ENCODE data around the gene CYFIP1. TPM values are rescaled to one million over a fixed set of nuclear protein-coding genes. Genes with fewer than 3 reads are reported as not detected.

The CYFIP1 gene
- polyA plus RNA-seq (2012; ENCODE audit: insufficient read length, low read depth) = 60.9 TPM

DNA sequence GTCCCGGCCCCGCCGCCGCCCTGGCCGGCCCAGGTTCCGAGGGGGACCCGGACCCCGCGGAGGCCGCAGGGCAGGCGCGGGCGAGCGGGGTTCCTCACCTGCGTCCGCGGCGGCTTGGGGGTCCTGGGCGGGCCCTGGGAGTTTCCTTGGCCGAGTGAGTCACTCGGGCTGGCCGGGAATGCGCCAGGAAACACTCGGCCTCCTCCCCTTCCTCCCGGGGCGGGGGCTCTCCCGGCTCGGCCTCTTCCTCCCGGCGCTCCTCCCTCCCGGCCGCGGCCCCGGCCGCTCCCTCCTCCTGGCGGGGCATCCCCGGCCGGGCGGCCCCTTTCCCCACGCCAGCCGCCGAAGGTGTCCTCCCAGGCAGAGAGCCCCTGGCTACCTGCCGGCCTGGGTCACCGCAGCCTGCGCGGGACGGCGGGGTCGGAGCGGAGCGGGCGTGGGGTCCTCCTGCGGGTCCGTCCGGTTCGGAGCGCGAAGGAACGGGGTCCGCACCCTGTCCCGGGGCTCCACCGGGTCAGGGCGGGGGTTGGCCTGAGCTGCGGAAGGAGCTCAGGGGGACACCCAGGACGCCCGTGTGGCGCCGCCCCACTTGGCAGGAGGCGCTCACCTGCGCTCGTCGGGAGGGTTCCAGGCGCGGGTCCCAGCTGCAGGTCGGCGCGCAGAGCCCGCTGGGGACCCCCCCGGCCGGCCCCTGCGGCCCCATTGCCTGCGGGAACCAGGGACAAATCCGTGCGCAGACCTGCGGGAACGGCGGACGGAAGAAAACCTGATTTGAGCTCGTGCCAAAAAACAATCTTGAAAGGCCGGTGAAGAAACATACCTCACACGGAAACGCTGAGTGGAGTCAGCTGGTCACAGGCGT is at the start of gene CYFIP1:
Gene CYFIP1, minus strand, starts transcription at position 180 of the 862 bp plus-strand sequence. CDS start 33,083 bp downstream, outside the sequence.
- peak; percentile 32 for TF ChIP-seq FOXP2 (optimal IDR thresholded peaks at IDR 0.05; ENCODE audit: borderline replicate concordance, extremely low read depth, extremely low read length, insufficient read depth)
- peak; percentile 55; the same call in 1 of the 2 replicates for TF ChIP-seq POLR2AphosphoS5 (IDR thresholded peaks at IDR 0.05; ENCODE audit: low read depth, low read length)
- TF ChIP-seq TAF1 (IDR thresholded peaks at IDR 0.05; ENCODE audit: borderline replicate concordance, insufficient read depth, low read length) = no peak
- TF ChIP-seq, protein P1, sequence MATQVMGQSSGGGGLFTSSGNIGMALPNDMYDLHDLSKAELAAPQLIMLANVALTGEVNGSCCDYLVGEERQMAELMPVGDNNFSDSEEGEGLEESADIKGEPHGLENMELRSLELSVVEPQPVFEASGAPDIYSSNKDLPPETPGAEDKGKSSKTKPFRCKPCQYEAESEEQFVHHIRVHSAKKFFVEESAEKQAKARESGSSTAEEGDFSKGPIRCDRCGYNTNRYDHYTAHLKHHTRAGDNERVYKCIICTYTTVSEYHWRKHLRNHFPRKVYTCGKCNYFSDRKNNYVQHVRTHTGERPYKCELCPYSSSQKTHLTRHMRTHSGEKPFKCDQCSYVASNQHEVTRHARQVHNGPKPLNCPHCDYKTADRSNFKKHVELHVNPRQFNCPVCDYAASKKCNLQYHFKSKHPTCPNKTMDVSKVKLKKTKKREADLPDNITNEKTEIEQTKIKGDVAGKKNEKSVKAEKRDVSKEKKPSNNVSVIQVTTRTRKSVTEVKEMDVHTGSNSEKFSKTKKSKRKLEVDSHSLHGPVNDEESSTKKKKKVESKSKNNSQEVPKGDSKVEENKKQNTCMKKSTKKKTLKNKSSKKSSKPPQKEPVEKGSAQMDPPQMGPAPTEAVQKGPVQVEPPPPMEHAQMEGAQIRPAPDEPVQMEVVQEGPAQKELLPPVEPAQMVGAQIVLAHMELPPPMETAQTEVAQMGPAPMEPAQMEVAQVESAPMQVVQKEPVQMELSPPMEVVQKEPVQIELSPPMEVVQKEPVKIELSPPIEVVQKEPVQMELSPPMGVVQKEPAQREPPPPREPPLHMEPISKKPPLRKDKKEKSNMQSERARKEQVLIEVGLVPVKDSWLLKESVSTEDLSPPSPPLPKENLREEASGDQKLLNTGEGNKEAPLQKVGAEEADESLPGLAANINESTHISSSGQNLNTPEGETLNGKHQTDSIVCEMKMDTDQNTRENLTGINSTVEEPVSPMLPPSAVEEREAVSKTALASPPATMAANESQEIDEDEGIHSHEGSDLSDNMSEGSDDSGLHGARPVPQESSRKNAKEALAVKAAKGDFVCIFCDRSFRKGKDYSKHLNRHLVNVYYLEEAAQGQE (IDR thresholded peaks at IDR 0.05; ENCODE audit: insufficient read depth in 1 of 2, low read depth in 2 of 2, low read length in 2 of 2) = no peak
- no peak for TF ChIP-seq SIN3A (IDR thresholded peaks at IDR 0.05; ENCODE audit: borderline replicate concordance, insufficient read depth, low read length)

DNA sequence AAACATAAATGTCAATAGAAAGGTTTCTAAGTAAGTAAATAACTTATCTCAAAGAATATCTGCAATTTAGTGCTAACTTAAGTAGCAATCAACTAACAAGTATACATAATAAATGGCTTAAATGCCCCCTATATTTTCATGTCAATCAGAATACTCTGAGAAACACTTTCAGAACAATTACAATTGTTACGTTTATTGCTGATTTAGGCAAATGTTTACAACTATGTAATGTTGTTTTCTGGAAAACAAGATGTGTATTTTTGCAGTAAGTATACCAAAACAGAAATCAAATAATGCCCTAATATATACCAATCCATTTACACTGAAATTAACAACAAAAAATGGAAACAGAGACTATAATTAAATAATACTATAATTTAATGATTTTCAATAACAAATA is 46.0 kb upstream of the CYFIP1 start:
- TF ChIP-seq FOXP2 (optimal IDR thresholded peaks at IDR 0.05; ENCODE audit: borderline replicate concordance, extremely low read depth, extremely low read length, insufficient read depth) (no peak), POLR2AphosphoS5 (IDR thresholded peaks at IDR 0.05; ENCODE audit: low read depth, low read length) (no peak), TAF1 (IDR thresholded peaks at IDR 0.05; ENCODE audit: borderline replicate concordance, insufficient read depth, low read length) (no peak), SIN3A (IDR thresholded peaks at IDR 0.05; ENCODE audit: borderline replicate concordance, insufficient read depth, low read length) (no peak)
- TF ChIP-seq, protein P1 (IDR thresholded peaks at IDR 0.05; ENCODE audit: insufficient read depth in 1 of 2, low read depth in 2 of 2, low read length in 2 of 2) = no peak

DNA sequence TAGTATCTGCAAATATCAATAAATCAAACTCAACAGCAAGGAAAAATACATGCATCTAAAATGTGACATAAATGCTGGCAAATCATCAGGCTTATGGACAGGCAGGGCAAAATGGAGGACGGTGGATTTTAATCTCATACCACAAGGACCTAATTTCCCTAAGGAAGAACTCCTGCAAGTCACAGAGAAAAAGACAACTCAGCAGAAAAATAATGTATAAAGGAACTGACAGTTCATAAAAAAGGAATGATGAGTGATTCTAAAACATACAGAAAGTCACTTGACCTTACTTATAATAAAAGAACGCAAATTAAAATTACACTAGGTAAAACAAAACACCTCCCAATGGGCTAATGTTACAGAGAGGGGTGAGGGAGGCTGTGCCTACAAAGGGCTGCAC is 42.0 kb upstream of the CYFIP1 start:
- TF ChIP-seq SIN3A (IDR thresholded peaks at IDR 0.05; ENCODE audit: borderline replicate concordance, insufficient read depth, low read length) = no peak
- TF ChIP-seq, protein P1 (IDR thresholded peaks at IDR 0.05; ENCODE audit: insufficient read depth in 1 of 2, low read depth in 2 of 2, low read length in 2 of 2) = no peak
- TF ChIP-seq POLR2AphosphoS5 (IDR thresholded peaks at IDR 0.05; ENCODE audit: low read depth, low read length) = no peak
- TF ChIP-seq TAF1 (IDR thresholded peaks at IDR 0.05; ENCODE audit: borderline replicate concordance, insufficient read depth, low read length) = no peak
- no peak for TF ChIP-seq FOXP2 (optimal IDR thresholded peaks at IDR 0.05; ENCODE audit: borderline replicate concordance, extremely low read depth, extremely low read length, insufficient read depth)

DNA sequence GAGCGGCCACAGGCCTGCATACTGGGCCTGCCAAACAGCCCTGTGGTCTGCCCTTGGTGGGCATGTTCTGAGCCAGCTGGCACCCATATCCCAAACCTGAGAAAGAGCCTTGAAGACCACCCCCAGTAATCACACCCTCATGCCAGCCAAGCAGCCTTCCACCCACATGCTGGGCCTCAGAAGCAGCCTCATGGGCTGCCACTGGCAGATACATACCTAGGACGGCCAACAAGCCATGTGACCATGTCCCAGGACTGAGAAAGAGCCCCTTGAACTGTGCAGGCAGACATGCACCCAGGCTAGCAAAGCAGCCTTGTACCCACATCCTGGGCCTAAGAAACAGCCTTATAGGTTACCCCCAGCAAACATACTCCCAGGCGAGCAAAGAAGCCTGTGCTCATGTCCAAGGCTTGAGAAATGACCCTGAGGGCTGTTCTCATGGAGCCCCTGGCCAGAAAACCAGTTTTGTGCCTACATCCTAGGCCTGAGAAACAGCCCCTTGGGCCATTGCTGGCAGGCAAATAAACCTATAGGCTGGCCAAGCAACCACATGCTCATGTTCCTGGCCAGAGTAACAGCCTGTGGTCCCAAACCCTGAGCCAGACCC is 34.3 kb upstream of the CYFIP1 start:
- TF ChIP-seq SIN3A (IDR thresholded peaks at IDR 0.05; ENCODE audit: borderline replicate concordance, insufficient read depth, low read length) (no peak), TAF1 (IDR thresholded peaks at IDR 0.05; ENCODE audit: borderline replicate concordance, insufficient read depth, low read length) (no peak), FOXP2 (optimal IDR thresholded peaks at IDR 0.05; ENCODE audit: borderline replicate concordance, extremely low read depth, extremely low read length, insufficient read depth) (no peak), POLR2AphosphoS5 (IDR thresholded peaks at IDR 0.05; ENCODE audit: low read depth, low read length) (no peak)
- TF ChIP-seq, protein P1 (IDR thresholded peaks at IDR 0.05; ENCODE audit: insufficient read depth in 1 of 2, low read depth in 2 of 2, low read length in 2 of 2) = no peak
